ENCODE data around the gene PDK4.

PDK4 gene

DNA sequence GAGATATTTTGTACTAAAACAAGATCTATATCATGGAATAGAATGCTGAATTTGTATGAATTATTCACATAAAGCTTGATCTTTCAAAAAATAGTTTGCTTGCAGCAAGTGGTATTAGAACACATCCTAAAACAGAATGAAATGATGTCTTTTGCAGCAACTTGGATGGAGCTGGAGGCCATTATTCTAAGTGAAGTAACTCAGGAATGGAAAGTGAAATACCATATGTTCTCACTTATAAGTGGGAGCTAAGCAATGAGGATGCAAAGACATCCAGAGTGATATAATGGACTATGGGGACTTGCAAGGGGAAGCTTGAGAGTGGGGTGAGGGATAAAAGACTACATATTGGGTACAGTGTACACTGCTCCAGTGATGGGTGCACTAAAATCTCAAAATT is 56.9 kb downstream of the PDK4 start:
- in situ Hi-C loops (cut with MboI; ENCODE audit: low pct_unique_long_range_greater_than_20kb, low sequenced_read_pairs, unreplicated experiment), result no loop called here
- TF ChIP-seq, protein P1, sequence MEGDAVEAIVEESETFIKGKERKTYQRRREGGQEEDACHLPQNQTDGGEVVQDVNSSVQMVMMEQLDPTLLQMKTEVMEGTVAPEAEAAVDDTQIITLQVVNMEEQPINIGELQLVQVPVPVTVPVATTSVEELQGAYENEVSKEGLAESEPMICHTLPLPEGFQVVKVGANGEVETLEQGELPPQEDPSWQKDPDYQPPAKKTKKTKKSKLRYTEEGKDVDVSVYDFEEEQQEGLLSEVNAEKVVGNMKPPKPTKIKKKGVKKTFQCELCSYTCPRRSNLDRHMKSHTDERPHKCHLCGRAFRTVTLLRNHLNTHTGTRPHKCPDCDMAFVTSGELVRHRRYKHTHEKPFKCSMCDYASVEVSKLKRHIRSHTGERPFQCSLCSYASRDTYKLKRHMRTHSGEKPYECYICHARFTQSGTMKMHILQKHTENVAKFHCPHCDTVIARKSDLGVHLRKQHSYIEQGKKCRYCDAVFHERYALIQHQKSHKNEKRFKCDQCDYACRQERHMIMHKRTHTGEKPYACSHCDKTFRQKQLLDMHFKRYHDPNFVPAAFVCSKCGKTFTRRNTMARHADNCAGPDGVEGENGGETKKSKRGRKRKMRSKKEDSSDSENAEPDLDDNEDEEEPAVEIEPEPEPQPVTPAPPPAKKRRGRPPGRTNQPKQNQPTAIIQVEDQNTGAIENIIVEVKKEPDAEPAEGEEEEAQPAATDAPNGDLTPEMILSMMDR (IDR thresholded peaks at IDR 0.05; ENCODE audit: extremely low read depth, insufficient read depth, missing control alignments), result no peak
- no peak for DNase-seq (ENCODE audit: low spot score)

DNA sequence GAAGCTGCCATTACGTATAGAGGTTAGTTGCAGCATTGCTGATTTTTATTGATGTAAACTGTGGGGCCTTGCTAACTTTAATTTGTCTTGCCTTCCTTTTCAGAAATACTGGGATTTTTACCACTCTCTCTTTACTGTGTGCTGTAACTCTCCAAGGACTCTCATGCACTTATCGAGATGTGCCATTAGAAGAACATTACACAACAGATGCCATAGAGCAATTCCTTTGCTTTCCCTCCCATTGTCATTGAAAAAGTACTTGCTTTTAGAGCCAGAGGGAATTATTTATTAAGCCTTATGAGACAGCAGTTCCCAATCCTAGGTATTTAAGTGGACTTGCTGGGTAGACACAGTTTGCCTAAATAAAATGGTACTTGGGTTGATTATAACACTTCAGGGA is 58.8 kb downstream of the PDK4 start:
- in situ Hi-C loops (cut with MboI; ENCODE audit: low pct_unique_long_range_greater_than_20kb, low sequenced_read_pairs, unreplicated experiment), result no loop called here
- TF ChIP-seq, protein P1 (IDR thresholded peaks at IDR 0.05; ENCODE audit: extremely low read depth, insufficient read depth, missing control alignments), result no peak
- no peak for DNase-seq (ENCODE audit: low spot score)

DNA sequence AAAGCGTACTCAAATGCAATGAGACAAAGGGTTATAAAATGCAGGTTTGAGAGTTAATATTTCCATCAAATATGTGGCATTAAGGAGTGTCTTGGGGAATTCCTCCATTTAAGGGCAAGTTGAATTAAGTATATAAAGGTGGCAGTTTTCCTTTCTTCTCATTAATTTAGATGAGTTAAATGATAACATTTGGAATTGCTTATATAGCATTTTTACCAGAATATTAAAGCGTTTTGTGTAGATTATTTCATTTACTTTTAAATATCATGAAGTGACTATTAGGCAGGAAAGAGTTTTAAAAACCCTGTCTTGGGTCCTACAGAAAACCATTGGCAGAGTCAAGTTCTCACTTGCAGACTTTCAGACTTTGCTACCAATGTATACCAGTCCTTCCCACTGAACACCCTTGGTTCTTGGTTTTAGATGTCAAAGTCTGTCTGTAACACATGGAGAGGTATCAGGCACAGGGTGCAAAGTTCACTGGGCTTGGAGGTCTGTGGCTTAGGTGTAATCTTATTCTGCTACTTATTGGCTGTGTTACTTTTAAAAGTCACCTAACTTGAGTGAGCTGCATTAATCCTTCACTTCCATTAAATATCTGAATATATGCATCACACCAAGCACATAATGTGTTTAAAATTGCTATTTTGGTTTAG is 59.5 kb downstream of the PDK4 start:
- in situ Hi-C loops (cut with MboI; ENCODE audit: low pct_unique_long_range_greater_than_20kb, low sequenced_read_pairs, unreplicated experiment), result no loop called here
- TF ChIP-seq, protein P1 (IDR thresholded peaks at IDR 0.05; ENCODE audit: extremely low read depth, insufficient read depth, missing control alignments), result no peak
- no peak for DNase-seq (ENCODE audit: low spot score)

DNA sequence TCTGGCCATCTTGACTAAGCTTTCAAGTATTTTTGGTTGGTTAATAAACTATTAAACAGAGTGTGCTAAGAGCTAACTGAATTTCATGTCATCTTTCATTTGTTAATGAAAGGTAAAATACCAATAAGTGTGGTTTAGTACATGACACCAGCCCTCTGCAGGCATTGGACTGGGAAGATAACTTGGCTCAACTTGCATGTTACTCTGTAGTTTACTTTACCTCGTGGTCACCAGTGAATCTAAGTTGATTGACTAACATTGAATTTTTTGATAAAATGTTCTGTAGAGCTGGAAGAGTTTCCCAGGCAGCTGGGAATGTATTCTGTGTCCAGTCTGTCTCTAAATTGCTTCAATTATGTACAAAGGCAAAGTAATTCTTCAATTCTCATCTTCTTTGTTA is 60.7 kb downstream of the PDK4 start:
- in situ Hi-C loops (cut with MboI; ENCODE audit: low pct_unique_long_range_greater_than_20kb, low sequenced_read_pairs, unreplicated experiment), result no loop called here
- TF ChIP-seq, protein P1 (IDR thresholded peaks at IDR 0.05; ENCODE audit: extremely low read depth, insufficient read depth, missing control alignments), result no peak
- DNase-seq (ENCODE audit: low spot score), result no peak

DNA sequence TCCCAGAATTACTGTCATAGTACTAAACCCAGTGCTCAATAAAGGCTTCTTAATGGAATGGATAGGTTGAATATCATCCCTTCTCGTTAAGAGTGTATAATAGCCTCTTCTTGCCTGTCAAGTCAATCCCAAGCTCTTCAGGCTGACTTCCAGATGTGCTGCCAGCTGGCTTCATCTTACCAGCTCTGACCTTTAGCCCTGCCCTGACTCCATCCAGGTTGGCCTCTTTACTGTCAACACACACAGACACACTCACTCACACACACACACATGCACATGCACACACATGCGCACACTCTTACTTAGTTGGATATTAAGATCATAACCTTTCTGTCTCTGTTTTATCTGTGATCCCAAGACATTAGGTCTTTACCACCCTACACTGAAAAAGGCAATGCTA is 61.5 kb downstream of the PDK4 start:
- TF ChIP-seq, protein P1 (IDR thresholded peaks at IDR 0.05; ENCODE audit: extremely low read depth, insufficient read depth, missing control alignments), result no peak
- DNase-seq (ENCODE audit: low spot score), result no peak
- in situ Hi-C loops (cut with MboI; ENCODE audit: low pct_unique_long_range_greater_than_20kb, low sequenced_read_pairs, unreplicated experiment), result no loop called here
